Subcutaneous abdominal adipose tissue (tissue), 5 donors: ENCODE results near the gene YWHAB.

Experiments
- H3K27ac ChIP-seq: one replicate; pipeline ENCODE4 v1.7.0; 2013; ENCODE audit warnings: low read depth, mild to moderate bottlenecking, inconsistent platforms, low read length, moderate library complexity
- H3K27me3 ChIP-seq, 5 donors: one replicate each; pipeline ENCODE4 v1.7.0; 2013; ENCODE audit warnings: low read length in 5 of 5, inconsistent platforms in 1 of 5; ENCODE audit not compliant: control insufficient read depth in 5 of 5, insufficient read depth in 4 of 5
- H3K36me3 ChIP-seq, 5 donors: one replicate each; pipeline ENCODE4 v1.7.0; 2013; ENCODE audit warnings: low read length in 5 of 5; ENCODE audit not compliant: control insufficient read depth in 5 of 5, insufficient read depth in 5 of 5
- H3K4me1 ChIP-seq, 5 donors: one replicate each; pipeline ENCODE4 v1.7.0; 2013; ENCODE audit warnings: low read length in 5 of 5, mild to moderate bottlenecking in 3 of 5, moderate library complexity in 1 of 5; ENCODE audit not compliant: control insufficient read depth in 5 of 5, insufficient read depth in 5 of 5
- H3K4me3 ChIP-seq, 5 donors: one replicate each; pipeline ENCODE4 v1.7.0; 2013; ENCODE audit warnings: low read length in 5 of 5, low read depth in 1 of 5
- H3K9ac ChIP-seq, 5 donors: one replicate each; pipeline ENCODE4 v1.7.0; 2013; ENCODE audit warnings: low read length in 5 of 5, mild to moderate bottlenecking in 4 of 5, moderate library complexity in 3 of 5
- H3K9me3 ChIP-seq, 5 donors: one replicate each; pipeline ENCODE4 v1.7.0; 2013; ENCODE audit warnings: low read length in 5 of 5; ENCODE audit not compliant: control insufficient read depth in 5 of 5
- donor health status: healthy.
- donor health status: healthy.
- donor health status: healthy.
- donor health status: healthy.
- donor health status: healthy.

The YWHAB gene

GRCh38 chr20:44885392-44886265 is at the start of gene YWHAB:
YWHAB (plus strand) TSS chr20:44885705; CDS start chr20:44901534, 15,829 bp downstream.
- Histone ChIP-seq H3K9ac (peak within 1 kb of the TSS; percentile 32 to 99 (median 94)), H3K9me3 (no peaks in the 10 kb centered on the region), H3K27me3 (no peaks in the 10 kb centered on the region), H3K4me3 (peak within 1 kb of the TSS; percentile 85 to 94 (median 90)), H3K4me1 (peaks cover 10 to 53% (median 48%) of the 10 kb centered on the region in 5 donors), H3K36me3 (peaks cover 0 to 2% (median 0%) of the 10 kb centered on the region in 5 donors), H3K27ac (peak within 1 kb of the TSS; percentile 93)

- Histone ChIP-seq H3K36me3 (no peaks in the 10 kb centered on the region), H3K27me3 (peaks cover 4 to 15% (median 7%) of the 10 kb centered on the region in 5 donors), H3K27ac (no peak overlapping the region), H3K9me3 (peaks cover 0 to 4% (median 0%) of the 10 kb centered on the region in 5 donors), H3K4me3 (no peak overlapping the region), H3K9ac (no peak overlapping the region), H3K4me1 (no peaks in the 10 kb centered on the region)
Measured at GRCh38 chr20:44836601-44837120, 48.8 kb upstream of the YWHAB start.

DNA sequence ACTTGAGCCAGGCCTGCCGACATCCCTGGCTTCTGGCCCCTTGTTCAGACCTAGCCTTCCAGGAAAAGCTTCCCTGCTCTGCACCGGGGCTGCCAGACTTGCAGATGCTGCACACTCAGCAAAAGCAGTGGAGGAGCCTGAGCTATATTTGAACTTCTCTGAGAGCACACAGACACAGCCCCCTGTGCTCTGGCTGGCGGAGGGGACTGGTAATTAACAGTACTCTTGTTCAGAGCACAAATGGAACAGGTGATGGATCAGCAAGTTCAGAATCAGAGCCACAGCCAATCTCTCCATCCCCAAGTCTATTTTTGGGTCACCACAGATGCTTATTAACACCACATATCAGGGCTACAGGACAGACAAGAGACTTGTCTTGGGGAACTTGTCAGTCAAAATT is 47.6 kb upstream of the YWHAB start:
- no peaks in the 10 kb centered on the region for H3K4me1 ChIP-seq
- no peak overlapping the region for H3K9ac ChIP-seq
- peaks cover 5 to 20% (median 8%) of the 10 kb centered on the region in 5 donors for H3K27me3 ChIP-seq
- no peak overlapping the region for H3K4me3 ChIP-seq
- H3K27ac ChIP-seq, result no peak overlapping the region
- H3K9me3 ChIP-seq, result peaks cover 0 to 4% (median 0%) of the 10 kb centered on the region in 5 donors
- no peaks in the 10 kb centered on the region for H3K36me3 ChIP-seq

GRCh38 chr20:44838521-44838920 is 47.0 kb upstream of the YWHAB start:
- Histone ChIP-seq H3K27ac (no peak overlapping the region), H3K27me3 (peaks cover 5 to 20% (median 8%) of the 10 kb centered on the region in 5 donors), H3K4me3 (no peak overlapping the region), H3K9ac (no peak overlapping the region), H3K9me3 (peaks cover 0 to 2% (median 0%) of the 10 kb centered on the region in 5 donors), H3K36me3 (no peaks in the 10 kb centered on the region), H3K4me1 (no peaks in the 10 kb centered on the region)

- peaks cover 5 to 20% (median 10%) of the 10 kb centered on the region in 5 donors for H3K27me3 ChIP-seq
- H3K9ac ChIP-seq, result no peak overlapping the region
- H3K27ac ChIP-seq, result no peak overlapping the region
Measured at GRCh38 chr20:44839481-44839880, 46.0 kb upstream of the YWHAB start.

DNA sequence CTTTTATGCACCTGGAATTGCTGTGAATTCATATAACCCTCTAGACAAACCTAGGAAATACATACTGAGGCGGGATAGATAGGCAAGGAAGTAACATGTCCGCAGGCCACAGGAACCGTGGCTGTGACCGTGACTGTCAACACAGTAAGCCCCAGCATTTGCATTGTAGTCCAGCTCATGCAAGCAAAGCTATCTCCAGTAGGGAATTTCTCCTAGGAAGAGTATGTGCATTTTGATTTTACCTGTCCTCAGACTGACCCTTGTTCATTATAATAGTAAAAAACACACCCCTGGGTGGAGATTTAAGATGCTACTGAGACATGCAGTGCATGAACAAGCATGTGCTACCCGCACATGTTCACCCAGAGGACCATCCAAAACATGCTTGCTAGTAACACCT is 44.7 kb upstream of the YWHAB start:
- Histone ChIP-seq H3K9ac (no peak overlapping the region), H3K4me1 (no peaks in the 10 kb centered on the region), H3K27me3 (peaks cover 5 to 20% (median 10%) of the 10 kb centered on the region in 5 donors), H3K36me3 (no peaks in the 10 kb centered on the region), H3K9me3 (peaks cover 0 to 2% (median 0%) of the 10 kb centered on the region in 5 donors), H3K27ac (no peak overlapping the region), H3K4me3 (no peak overlapping the region)

More at GRCh38 chr20:44839481-44839880, 46.0 kb upstream of the YWHAB start:
- Histone ChIP-seq H3K4me3 (no peak overlapping the region), H3K36me3 (no peaks in the 10 kb centered on the region), H3K9me3 (peaks cover 0 to 2% (median 0%) of the 10 kb centered on the region in 5 donors), H3K4me1 (no peaks in the 10 kb centered on the region)

GRCh38 chr20:44841955-44842354 is 43.5 kb upstream of the YWHAB start:
- Histone ChIP-seq H3K27ac (no peak overlapping the region), H3K9ac (no peak overlapping the region), H3K36me3 (no peaks in the 10 kb centered on the region), H3K27me3 (peaks cover 5 to 20% (median 8%) of the 10 kb centered on the region in 5 donors), H3K4me1 (no peaks in the 10 kb centered on the region), H3K4me3 (no peak overlapping the region), H3K9me3 (peaks cover 0 to 2% (median 0%) of the 10 kb centered on the region in 5 donors)

DNA sequence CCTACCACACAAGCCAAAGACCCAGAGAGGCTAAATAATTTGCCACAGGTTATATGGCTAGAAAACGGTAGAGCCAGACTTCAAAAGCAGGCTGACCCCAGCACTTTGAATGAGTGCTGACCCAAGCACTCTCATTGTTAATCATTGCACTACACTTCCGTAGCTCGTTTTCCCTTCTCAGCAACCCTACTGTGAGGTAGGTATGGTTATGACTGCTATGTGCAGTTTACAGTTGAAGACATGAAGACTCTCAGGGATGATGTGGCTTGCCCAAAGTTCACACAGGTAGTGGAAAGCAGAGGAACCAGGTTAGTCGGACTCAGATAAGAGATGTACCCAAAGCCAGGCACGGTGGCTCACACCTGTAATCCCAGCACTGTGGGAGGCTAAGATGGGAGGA is 41.6 kb upstream of the YWHAB start:
- Histone ChIP-seq H3K27me3 (peaks cover 0 to 11% (median 7%) of the 10 kb centered on the region in 5 donors), H3K4me1 (no peaks in the 10 kb centered on the region), H3K9ac (no peak overlapping the region), H3K9me3 (no peaks in the 10 kb centered on the region), H3K4me3 (no peak overlapping the region), H3K27ac (no peak overlapping the region), H3K36me3 (no peaks in the 10 kb centered on the region)

GRCh38 chr20:44848254-44849015 is 37.1 kb upstream of the YWHAB start:
- no peaks in the 10 kb centered on the region for H3K36me3 ChIP-seq
- H3K9me3 ChIP-seq, result no peaks in the 10 kb centered on the region
- H3K27me3 ChIP-seq, result peaks cover 0 to 7% (median 5%) of the 10 kb centered on the region in 5 donors
- H3K27ac ChIP-seq, result no peak overlapping the region
- no peak overlapping the region for H3K9ac ChIP-seq
- no peaks in the 10 kb centered on the region for H3K4me1 ChIP-seq
- H3K4me3 ChIP-seq, result no peak overlapping the region
